GM21447 (cell line): Measurements from ENCODE around the gene AK1.
A peak's percentile ranks its signal among the peaks of the same experiment; 100 is the strongest.

Source experiments
- ATAC-seq: cut with Tn5 transposase; IDR thresholded peaks from one replicate; pipeline ENCODE4 v1.9.1; 2021; ENCODE audit not compliant: unreplicated experiment

AK1 gene

GRCh38 chr9:127877566-127877998 is at the start of gene AK1:
AK1 (minus strand) TSS chr9:127877675; CDS start chr9:127874617, 3,058 bp downstream.
- no peak for ATAC-seq

GRCh38 chr9:127926906-127927200 is 49.4 kb upstream of the AK1 start:
- ATAC-seq = no peak

- no peak for ATAC-seq
Measured at GRCh38 chr9:127925959-127926905, 48.8 kb upstream of the AK1 start.

GRCh38 chr9:127924736-127925444 is 47.4 kb upstream of the AK1 start:
- no peak for ATAC-seq

- ATAC-seq = no peak
Measured at GRCh38 chr9:127923771-127924170, 46.3 kb upstream of the AK1 start.

- ATAC-seq = no peak
Measured at GRCh38 chr9:127923046-127923445, 45.6 kb upstream of the AK1 start.

GRCh38 chr9:127921557-127922120 is 44.2 kb upstream of the AK1 start:
- no peak for ATAC-seq

GRCh38 chr9:127920794-127921193 is 43.3 kb upstream of the AK1 start:
- no peak for ATAC-seq

GRCh38 chr9:127919253-127919815 is 41.9 kb upstream of the AK1 start:
- no peak for ATAC-seq

GRCh38 chr9:127918183-127919107 is 41.0 kb upstream of the AK1 start:
- no peak for ATAC-seq

GRCh38 chr9:127917603-127918002 is 40.1 kb upstream of the AK1 start:
- ATAC-seq = peak; percentile 34

GRCh38 chr9:127916720-127917581 is 39.5 kb upstream of the AK1 start, which contains the start of gene ST6GALNAC4:
ST6GALNAC4 (minus strand) TSS chr9:127917041; CDS start chr9:127916419, 622 bp downstream.
- peak; percentile 51 for ATAC-seq

GRCh38 chr9:127915801-127916719 is 38.6 kb upstream of the AK1 start:
- ATAC-seq = peak; percentile 32

- no peak for ATAC-seq
Measured at GRCh38 chr9:127915325-127915752, 37.9 kb upstream of the AK1 start.

GRCh38 chr9:127913682-127914081 is 36.2 kb upstream of the AK1 start:
- no peak for ATAC-seq

- ATAC-seq = no peak
Measured at GRCh38 chr9:127912882-127913281, 35.4 kb upstream of the AK1 start.

- no peak for ATAC-seq
Measured at GRCh38 chr9:127912296-127912695, 34.8 kb upstream of the AK1 start.

- ATAC-seq = no peak
Measured at GRCh38 chr9:127910613-127911205, 33.2 kb upstream of the AK1 start.
